ENCODE data around the gene FDX1. TPM values are rescaled to one million over a fixed set of nuclear protein-coding genes. Genes with fewer than 3 reads are reported as not detected.

The FDX1 gene
- total RNA-seq, 2 donors from 2014 or later, result 7.7 to 8.0 TPM

DNA sequence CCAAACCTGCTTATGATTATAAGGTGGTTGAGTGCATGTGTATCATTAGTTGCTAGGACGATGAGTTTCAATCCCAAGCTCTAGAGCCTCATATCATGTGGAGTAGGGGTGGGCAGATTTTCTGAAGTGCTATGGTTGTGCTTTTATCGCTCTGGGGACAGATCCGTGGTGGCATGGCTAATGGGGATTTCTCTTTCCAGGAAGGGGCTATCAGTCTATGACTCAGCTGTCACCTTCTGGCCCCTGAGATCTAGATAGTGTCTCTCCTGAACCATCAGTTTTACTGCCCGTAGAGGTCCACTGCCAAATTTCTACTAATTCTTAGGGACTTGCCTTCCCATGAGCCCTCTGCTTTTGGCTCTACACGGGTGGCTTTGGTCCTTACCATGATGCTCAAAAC is 51.8 kb downstream of the FDX1 start:
- Mint-ChIP-seq H3K4me1 (ENCODE audit: low read depth) (no peaks in the 10 kb centered on the region), H3K9me3 (no peaks in the 10 kb centered on the region), H3K27me3 (ENCODE audit: low read depth) (no peaks in the 10 kb centered on the region), H3K4me3 (no peak overlapping the region), H3K36me3 (ENCODE audit: insufficient read depth in 2 of 2) (no peaks in the 10 kb centered on the region), H3K27ac (no peak overlapping the region)
- ATAC-seq (replicated peaks in 1 of 2) (no peak), DNase-seq (no peak)

GRCh38 chr11:110486156-110486555 is 56.4 kb downstream of the FDX1 start:
- no peak overlapping the region for H3K4me3 Mint-ChIP-seq
- no peak overlapping the region for H3K27ac Mint-ChIP-seq
- H3K36me3 Mint-ChIP-seq (ENCODE audit: insufficient read depth in 2 of 2), result no peaks in the 10 kb centered on the region
- no peaks in the 10 kb centered on the region for H3K27me3 Mint-ChIP-seq (ENCODE audit: low read depth)
- no peak for DNase-seq
- H3K4me1 Mint-ChIP-seq (ENCODE audit: low read depth), result no peaks in the 10 kb centered on the region
- H3K9me3 Mint-ChIP-seq, result no peaks in the 10 kb centered on the region
- no peak for ATAC-seq (replicated peaks in 1 of 2)

DNA sequence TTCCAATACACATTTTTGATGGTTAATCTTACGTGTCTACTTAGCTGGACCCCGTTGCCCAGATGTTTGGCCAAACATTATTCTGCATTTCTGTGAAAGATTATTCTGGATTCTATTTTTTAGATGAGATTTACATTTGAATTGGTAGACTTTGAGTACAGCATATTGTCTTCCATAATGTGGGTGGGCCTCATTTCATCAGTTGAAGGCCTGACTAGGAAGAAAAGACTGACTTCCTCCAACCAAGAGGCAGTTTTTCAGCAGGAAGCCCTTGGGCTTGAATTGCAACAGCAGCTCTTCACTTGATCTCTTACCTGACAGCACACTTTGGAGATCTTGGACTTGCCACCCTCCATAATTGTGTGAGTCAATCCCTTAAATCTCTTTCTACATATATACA is 58.7 kb downstream of the FDX1 start:
- DNase-seq (no peak), ATAC-seq (replicated peaks in 1 of 2) (no peak)
- no peaks in the 10 kb centered on the region for H3K27me3 Mint-ChIP-seq (ENCODE audit: low read depth)
- no peak overlapping the region for H3K4me3 Mint-ChIP-seq
- no peaks in the 10 kb centered on the region for H3K9me3 Mint-ChIP-seq
- H3K27ac Mint-ChIP-seq, result no peak overlapping the region
- H3K4me1 Mint-ChIP-seq (ENCODE audit: low read depth), result no peaks in the 10 kb centered on the region
- H3K36me3 Mint-ChIP-seq (ENCODE audit: insufficient read depth in 2 of 2), result no peaks in the 10 kb centered on the region

- Mint-ChIP-seq H3K36me3 (ENCODE audit: insufficient read depth in 2 of 2) (no peaks in the 10 kb centered on the region), H3K4me3 (no peak overlapping the region), H3K9me3 (no peaks in the 10 kb centered on the region), H3K4me1 (ENCODE audit: low read depth) (no peaks in the 10 kb centered on the region), H3K27ac (no peak overlapping the region), H3K27me3 (ENCODE audit: low read depth) (no peaks in the 10 kb centered on the region)
- peak in 1 of 2 donors; percentile 45 for ATAC-seq (replicated peaks in 1 of 2)
- no peak for DNase-seq
Observed at GRCh38 chr11:110490886-110491285, 61.1 kb downstream of the FDX1 start.

GRCh38 chr11:110491577-110492320 is 62.0 kb downstream of the FDX1 start:
- Mint-ChIP-seq H3K27me3 (ENCODE audit: low read depth) (peaks cover 2% of the 10 kb centered on the region), H3K4me1 (ENCODE audit: low read depth) (no peaks in the 10 kb centered on the region), H3K9me3 (no peaks in the 10 kb centered on the region), H3K27ac (no peak overlapping the region), H3K4me3 (no peak overlapping the region), H3K36me3 (ENCODE audit: insufficient read depth in 2 of 2) (no peaks in the 10 kb centered on the region)
- DNase-seq, result no peak
- no peak for ATAC-seq (replicated peaks in 1 of 2)

DNA sequence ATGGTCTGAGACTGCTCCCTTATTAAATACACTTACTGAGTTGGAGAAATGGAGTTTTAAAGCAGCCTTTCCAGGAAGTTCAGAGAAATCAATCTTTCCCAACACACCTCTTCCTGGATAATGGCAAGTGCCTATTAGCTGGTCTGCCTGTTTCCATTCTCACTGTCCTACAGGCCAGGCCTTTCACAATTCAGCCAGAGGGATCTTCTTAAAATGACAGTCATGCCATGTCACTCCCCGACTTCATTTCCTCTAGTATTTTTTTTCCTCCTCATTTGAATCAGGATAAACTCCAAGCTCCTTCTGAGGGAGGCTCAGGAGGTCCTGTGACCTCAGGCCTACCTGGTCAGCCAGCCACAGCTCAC is 62.6 kb downstream of the FDX1 start:
- no peaks in the 10 kb centered on the region for H3K9me3 Mint-ChIP-seq
- peaks cover 7% of the 10 kb centered on the region for H3K27me3 Mint-ChIP-seq (ENCODE audit: low read depth)
- no peaks in the 10 kb centered on the region for H3K4me1 Mint-ChIP-seq (ENCODE audit: low read depth)
- ATAC-seq (replicated peaks in 1 of 2) (no peak), DNase-seq (no peak)
- H3K36me3 Mint-ChIP-seq (ENCODE audit: insufficient read depth in 2 of 2), result no peaks in the 10 kb centered on the region
- no peak overlapping the region for H3K27ac Mint-ChIP-seq
- no peak overlapping the region for H3K4me3 Mint-ChIP-seq

DNA sequence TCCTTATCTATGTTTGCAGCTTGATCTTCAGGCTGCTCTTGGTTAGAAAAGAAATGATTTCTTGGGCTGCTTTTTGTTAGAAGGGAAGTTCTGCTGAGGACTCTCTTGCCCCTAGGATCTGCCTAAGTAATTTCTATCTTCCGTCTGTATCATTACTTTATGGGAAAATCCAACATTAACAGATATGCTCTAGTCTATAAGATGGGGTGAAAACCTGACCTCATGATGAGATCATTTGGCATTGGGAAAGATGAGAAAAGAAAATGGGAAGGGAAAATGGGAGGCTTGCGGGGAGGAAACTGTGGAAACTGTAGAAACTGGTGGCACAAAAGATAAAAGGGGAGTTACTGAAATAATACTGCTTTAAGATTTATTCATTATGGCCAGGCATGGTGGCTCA is 63.6 kb downstream of the FDX1 start:
- no peak overlapping the region for H3K4me3 Mint-ChIP-seq

DNA sequence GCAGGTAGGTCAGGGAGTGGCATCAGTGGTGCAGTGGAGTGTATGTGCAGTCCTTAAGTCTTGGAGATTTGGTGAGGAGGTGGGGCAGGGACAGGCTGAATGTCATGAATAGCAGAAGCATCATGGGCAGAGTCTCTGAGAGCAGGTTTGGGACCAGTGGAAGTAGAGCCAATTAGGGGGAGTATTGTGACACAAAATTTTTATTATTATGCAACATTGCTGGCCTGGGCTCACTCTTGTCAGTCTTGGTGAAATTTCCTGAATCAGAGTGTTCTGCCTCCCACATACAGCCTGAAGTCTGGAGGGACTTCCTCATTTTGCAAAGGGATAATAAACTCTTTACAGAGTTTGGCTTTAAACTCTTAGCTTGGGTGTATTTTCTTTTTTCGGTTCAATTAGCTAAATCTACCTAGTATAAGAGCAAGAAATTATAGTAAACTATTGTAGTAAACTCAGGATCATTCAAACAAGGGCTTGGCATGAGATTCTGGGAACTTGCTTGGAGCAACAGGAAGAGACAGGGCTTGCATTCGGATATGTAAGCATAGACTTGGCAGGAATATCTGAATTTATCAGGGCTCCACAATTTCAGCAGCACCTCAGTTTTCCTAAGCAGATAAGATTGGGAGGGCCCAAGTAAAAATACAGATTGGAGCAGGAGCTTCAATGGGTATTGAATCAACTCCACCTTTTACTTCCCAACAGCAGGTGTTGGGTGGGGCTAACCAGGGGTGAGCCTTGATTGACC is 67.7 kb downstream of the FDX1 start:
- ATAC-seq (replicated peaks in 1 of 2), result no peak
- H3K9me3 Mint-ChIP-seq, result no peaks in the 10 kb centered on the region
- H3K27ac Mint-ChIP-seq, result no peak overlapping the region
- H3K36me3 Mint-ChIP-seq (ENCODE audit: insufficient read depth in 2 of 2), result no peaks in the 10 kb centered on the region
- DNase-seq, result no peak
- peaks cover 11% of the 10 kb centered on the region for H3K27me3 Mint-ChIP-seq (ENCODE audit: low read depth)
- H3K4me3 Mint-ChIP-seq, result no peak overlapping the region
- no peaks in the 10 kb centered on the region for H3K4me1 Mint-ChIP-seq (ENCODE audit: low read depth)

More for the DNA sequence above, 63.6 kb downstream of the FDX1 start:
- no peak for DNase-seq
- Mint-ChIP-seq H3K27ac (no peak overlapping the region), H3K4me1 (ENCODE audit: low read depth) (no peaks in the 10 kb centered on the region), H3K9me3 (no peaks in the 10 kb centered on the region), H3K36me3 (ENCODE audit: insufficient read depth in 2 of 2) (no peaks in the 10 kb centered on the region), H3K27me3 (ENCODE audit: low read depth) (peaks cover 11% of the 10 kb centered on the region)
- ATAC-seq (replicated peaks in 1 of 2), result no peak

- no peaks in the 10 kb centered on the region for H3K9me3 Mint-ChIP-seq
- DNase-seq (no peak), ATAC-seq (replicated peaks in 1 of 2) (no peak)
- no peak overlapping the region for H3K4me3 Mint-ChIP-seq
- no peaks in the 10 kb centered on the region for H3K36me3 Mint-ChIP-seq (ENCODE audit: insufficient read depth in 2 of 2)
- no peak overlapping the region for H3K27ac Mint-ChIP-seq
- no peaks in the 10 kb centered on the region for H3K4me1 Mint-ChIP-seq (ENCODE audit: low read depth)
- peaks cover 11% of the 10 kb centered on the region for H3K27me3 Mint-ChIP-seq (ENCODE audit: low read depth)
Observed at GRCh38 chr11:110501428-110501827, 71.7 kb downstream of the FDX1 start.

GRCh38 chr11:110505528-110506284 is 76.0 kb downstream of the FDX1 start:
- H3K4me3 Mint-ChIP-seq, result no peak overlapping the region
- no peak overlapping the region for H3K27ac Mint-ChIP-seq
- ATAC-seq (replicated peaks in 1 of 2), result no peak

GRCh38 chr11:110507328-110507727 is 77.6 kb downstream of the FDX1 start:
- ATAC-seq (replicated peaks in 1 of 2), result no peak
- Mint-ChIP-seq H3K27ac (no peak overlapping the region), H3K9me3 (no peaks in the 10 kb centered on the region), H3K4me1 (ENCODE audit: low read depth) (no peaks in the 10 kb centered on the region), H3K36me3 (ENCODE audit: insufficient read depth in 2 of 2) (no peaks in the 10 kb centered on the region), H3K27me3 (ENCODE audit: low read depth) (no peaks in the 10 kb centered on the region), H3K4me3 (no peak overlapping the region)
- no peak for DNase-seq

More at GRCh38 chr11:110505528-110506284, 76.0 kb downstream of the FDX1 start:
- no peaks in the 10 kb centered on the region for H3K9me3 Mint-ChIP-seq
- no peaks in the 10 kb centered on the region for H3K27me3 Mint-ChIP-seq (ENCODE audit: low read depth)
- H3K36me3 Mint-ChIP-seq (ENCODE audit: insufficient read depth in 2 of 2), result no peaks in the 10 kb centered on the region
- no peak for DNase-seq
- H3K4me1 Mint-ChIP-seq (ENCODE audit: low read depth), result no peaks in the 10 kb centered on the region

- Mint-ChIP-seq H3K36me3 (ENCODE audit: insufficient read depth in 2 of 2) (no peaks in the 10 kb centered on the region), H3K27me3 (ENCODE audit: low read depth) (no peaks in the 10 kb centered on the region), H3K4me1 (ENCODE audit: low read depth) (no peaks in the 10 kb centered on the region), H3K27ac (no peak overlapping the region), H3K4me3 (no peak overlapping the region), H3K9me3 (no peaks in the 10 kb centered on the region)
- ATAC-seq (replicated peaks in 1 of 2) (no peak), DNase-seq (no peak)
Observed at GRCh38 chr11:110508786-110509185, 79.0 kb downstream of the FDX1 start.

GRCh38 chr11:110509472-110509871 is 79.7 kb downstream of the FDX1 start:
- no peaks in the 10 kb centered on the region for H3K36me3 Mint-ChIP-seq (ENCODE audit: insufficient read depth in 2 of 2)
- H3K9me3 Mint-ChIP-seq, result no peaks in the 10 kb centered on the region
- no peaks in the 10 kb centered on the region for H3K4me1 Mint-ChIP-seq (ENCODE audit: low read depth)
- H3K27ac Mint-ChIP-seq, result no peak overlapping the region
- DNase-seq, result no peak
- H3K27me3 Mint-ChIP-seq (ENCODE audit: low read depth), result no peaks in the 10 kb centered on the region
- no peak overlapping the region for H3K4me3 Mint-ChIP-seq
- ATAC-seq (replicated peaks in 1 of 2), result no peak
